OCI-LY7 (cell line): Measurements from ENCODE around the gene LDLRAD1.
"Not testable (repeated sequence)": the region's sequence is repeated elsewhere in the genome, so short reads cannot be mapped to it uniquely, and the experiment has no call there.

Source experiments
- EZH2phosphoT487 ChIP-seq: fragments of 200-600 bp; sonication (generic); IDR thresholded peaks from 2 replicates; pipeline ENCODE4 v1.6.1; 2018; ENCODE audit warnings: low read depth, borderline replicate concordance, mild to moderate bottlenecking, mixed run types, antibody characterized with exemption, low read length, moderate library complexity, mixed read lengths
- TF ChIP-seq, protein P1 (sequence below): fragments of 200-600 bp; sonication (generic); conservative IDR thresholded peaks from 2 replicates; pipeline ENCODE4 v1.5.1; 2014; ENCODE audit warnings: mild to moderate bottlenecking, antibody characterized with exemption, low read length, moderate library complexity, mixed read lengths

DNA sequence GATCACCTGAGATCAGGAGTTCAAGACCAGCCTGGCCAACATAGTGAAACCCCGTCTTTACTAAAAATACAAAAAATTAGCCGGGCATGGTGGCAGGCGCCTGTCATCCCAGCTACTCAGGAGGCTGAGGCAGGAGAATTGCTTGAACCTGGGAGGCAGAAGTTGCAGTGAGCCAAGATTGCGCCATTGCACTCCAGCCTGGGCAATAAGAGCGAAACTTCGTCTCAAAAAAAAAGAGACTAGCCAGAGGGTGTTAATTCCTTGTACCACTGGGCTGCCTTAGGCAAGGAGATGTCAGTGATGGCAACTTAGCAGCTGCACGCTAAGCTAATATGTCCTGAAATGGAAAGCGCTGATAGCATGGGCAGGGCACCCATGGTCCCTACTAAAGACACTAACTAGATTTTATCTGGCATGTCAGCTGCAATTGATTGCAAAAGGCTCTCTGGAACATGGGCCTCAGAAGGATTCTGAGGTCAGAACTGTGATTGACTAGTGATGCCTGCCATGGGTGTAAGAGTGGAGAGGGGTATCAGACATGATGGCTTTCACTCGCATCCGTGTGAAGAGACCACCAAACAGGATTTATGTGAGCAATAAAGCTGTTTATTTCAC lies 1.7 kb upstream of the LDLRAD1 start:
- TF ChIP-seq, protein P1, sequence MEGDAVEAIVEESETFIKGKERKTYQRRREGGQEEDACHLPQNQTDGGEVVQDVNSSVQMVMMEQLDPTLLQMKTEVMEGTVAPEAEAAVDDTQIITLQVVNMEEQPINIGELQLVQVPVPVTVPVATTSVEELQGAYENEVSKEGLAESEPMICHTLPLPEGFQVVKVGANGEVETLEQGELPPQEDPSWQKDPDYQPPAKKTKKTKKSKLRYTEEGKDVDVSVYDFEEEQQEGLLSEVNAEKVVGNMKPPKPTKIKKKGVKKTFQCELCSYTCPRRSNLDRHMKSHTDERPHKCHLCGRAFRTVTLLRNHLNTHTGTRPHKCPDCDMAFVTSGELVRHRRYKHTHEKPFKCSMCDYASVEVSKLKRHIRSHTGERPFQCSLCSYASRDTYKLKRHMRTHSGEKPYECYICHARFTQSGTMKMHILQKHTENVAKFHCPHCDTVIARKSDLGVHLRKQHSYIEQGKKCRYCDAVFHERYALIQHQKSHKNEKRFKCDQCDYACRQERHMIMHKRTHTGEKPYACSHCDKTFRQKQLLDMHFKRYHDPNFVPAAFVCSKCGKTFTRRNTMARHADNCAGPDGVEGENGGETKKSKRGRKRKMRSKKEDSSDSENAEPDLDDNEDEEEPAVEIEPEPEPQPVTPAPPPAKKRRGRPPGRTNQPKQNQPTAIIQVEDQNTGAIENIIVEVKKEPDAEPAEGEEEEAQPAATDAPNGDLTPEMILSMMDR, result not testable (repeated sequence)
- not testable (repeated sequence) for TF ChIP-seq EZH2phosphoT487
